Renal cortical epithelial cell (primary cell): ENCODE results near the gene STRADB. TPM values are rescaled to one million over a fixed set of nuclear protein-coding genes. Genes with fewer than 3 reads are reported as not detected.

Experiments
- total RNA-seq: library from RNA; depleted of rRNA; stranded (reverse); fragments of >200 nt; gene quantifications from 2 replicates; pipeline ENCODE4 v1.2.3, GENCODE V29; 2014

Gene STRADB
- total RNA-seq, 1 donor from 2014 or later: 46.1 TPM

Other genes starting within 250 kb of the STRADB start
- gene CASP8, start 191.2 kb upstream of the STRADB start, total RNA-seq: 48.3 and 51.8 TPM in 2 replicates
- gene FLACC1, start 94.4 kb upstream of the STRADB start, total RNA-seq: 0.17 and 0.45 TPM in 2 replicates
- gene TRAK2, start 282 bp upstream of the STRADB start, total RNA-seq: 35.9 and 117 TPM in 2 replicates
- 24.7 and 31.4 TPM in 2 replicates for gene TMEM237, start 191.8 kb downstream of the STRADB start, total RNA-seq
- not detected in 2 replicates for gene MPP4, start 246.9 kb downstream of the STRADB start, total RNA-seq